HT1080 (cell line): Measurements from ENCODE around the gene ARHGAP10. TPM values are rescaled to one million over a fixed set of nuclear protein-coding genes. Genes with fewer than 3 reads are reported as not detected.
A peak's percentile ranks its signal among the peaks of the same experiment; 100 is the strongest.
"Not testable (repeated sequence)": the region's sequence is repeated elsewhere in the genome, so short reads cannot be mapped to it uniquely, and the experiment has no call there.

Experiments used
- DNase-seq: peaks from one replicate; pipeline ENCODE4 v3.0.0-alpha.2; 2015; ENCODE audit warnings: low read depth
- total RNA-seq: library from RNA; depleted of rRNA; stranded (reverse); fragments of >200 nt; shearing (Covaris generic); gene quantifications from 2 replicates; pipeline ENCODE4 v1.2.3, GENCODE V29; 2014

Gene ARHGAP10
- total RNA-seq, 1 experiment from 2014 or later: 19.1 TPM

DNA sequence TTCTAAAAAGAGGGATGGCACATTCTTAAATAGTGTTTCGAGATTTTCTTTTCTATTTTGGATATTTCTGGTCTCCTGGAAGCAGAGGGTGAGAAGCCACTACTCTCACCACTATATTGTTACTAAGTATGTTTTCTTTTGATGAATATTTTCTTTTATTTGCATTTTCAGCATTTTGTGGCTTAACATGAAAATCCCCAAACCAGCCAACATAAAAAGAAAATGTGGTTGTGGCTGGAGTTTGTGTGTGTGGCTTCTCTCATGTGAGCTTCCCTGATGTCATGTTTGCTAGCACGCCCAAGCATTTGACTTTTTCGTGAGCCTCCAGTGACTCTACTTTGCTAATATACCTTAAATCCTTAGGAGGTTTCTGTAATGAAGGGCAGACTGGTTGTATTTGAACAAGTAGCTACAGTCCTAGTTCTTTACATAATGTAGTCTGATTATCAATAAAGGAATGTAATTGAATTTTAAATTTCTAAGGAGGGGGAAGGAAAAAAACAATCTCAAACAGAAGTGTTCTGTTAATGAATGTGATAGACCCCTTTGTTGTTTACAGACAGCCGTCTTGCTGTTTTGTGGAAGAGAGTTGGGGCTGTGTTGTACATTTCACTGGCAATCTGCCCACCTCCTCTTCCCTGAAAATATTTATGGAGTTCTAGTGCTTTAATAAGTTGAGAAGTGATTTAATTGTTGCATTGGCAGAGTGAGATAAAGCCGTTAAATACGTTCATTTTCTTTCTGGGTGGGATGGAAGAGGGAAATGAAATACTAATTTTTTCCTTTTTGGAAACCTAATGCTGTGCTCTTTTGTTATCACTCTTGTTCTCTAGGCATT, 114.6 kb downstream of the ARHGAP10 start:
- DNase-seq: no peak

DNA sequence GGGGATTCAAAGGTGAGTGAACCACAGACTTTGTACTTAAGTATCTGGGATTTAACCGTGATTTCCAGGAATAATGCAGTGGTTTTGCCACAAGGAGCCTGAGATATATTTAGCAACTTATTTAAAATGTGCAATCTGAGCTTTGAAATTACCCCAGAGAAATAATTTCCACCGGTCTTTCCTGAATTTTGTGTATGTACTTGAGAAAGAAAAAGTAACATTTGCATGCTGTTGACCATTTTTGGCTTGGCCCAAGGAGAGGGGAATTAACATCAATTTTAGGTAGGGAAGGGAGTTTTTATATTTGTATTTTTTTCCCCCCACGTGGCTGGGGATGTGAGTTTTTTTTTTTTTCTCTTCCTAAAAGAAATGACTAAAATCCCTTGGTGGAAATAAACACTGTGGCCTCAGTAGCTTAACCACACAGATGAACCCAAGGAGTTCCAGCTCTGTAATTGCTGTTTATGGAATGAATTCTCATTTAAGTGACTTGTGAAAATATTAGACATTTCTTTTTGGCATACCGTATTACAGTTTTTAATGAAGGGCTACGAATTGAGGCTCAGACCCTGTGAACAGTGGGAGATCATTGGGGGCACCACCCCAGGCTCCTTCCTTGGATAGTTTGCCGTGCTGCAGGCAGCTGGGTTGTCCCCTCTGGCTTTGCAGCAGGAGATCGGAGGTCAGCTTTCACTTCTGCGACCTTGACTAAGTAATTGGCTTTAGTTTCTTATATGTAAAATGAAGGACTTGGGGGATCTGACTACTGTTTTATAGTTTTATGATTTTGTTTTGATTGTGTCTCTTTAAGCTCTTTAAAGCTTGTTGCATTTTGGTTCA, 116.1 kb downstream of the ARHGAP10 start:
- no peak for DNase-seq

DNA sequence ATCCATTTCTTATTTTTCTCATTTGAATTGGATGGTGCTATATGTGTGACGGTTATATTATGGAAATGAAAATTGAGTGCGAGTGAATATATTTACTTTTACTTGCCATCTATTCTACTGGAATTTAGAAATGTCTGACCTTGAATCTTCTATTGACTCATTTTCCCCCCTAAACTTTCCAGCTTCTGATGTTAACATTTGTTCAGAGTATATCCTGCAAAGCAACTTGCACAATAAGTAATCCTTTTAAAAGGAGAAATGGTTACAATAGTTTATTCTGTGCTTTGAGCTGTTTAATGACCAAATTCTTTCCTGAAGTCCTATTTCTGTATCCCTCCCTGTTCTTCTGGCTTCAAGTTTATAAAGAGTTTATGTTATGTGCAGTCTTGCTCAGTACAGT, 116.7 kb downstream of the ARHGAP10 start:
- DNase-seq: no peak

DNA sequence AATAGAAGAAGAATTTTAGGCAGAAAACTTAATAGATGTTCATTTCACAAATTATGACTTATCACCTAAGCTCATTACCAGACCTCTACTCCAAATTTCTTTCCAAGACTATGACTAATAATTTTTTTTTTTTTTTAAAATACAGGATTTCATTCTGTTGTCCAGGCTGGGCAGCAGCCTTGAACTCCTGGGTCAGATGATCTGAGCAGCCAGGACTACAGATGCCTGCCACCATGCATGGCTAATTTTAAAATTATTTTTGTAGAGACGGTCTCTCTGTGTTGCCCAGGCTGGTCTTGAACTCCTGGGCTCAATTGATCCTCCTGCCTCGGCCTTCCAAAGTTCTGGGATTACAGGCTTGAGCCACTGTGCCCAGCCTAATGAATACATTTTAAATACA, 119.2 kb downstream of the ARHGAP10 start:
- no peak for DNase-seq

DNA sequence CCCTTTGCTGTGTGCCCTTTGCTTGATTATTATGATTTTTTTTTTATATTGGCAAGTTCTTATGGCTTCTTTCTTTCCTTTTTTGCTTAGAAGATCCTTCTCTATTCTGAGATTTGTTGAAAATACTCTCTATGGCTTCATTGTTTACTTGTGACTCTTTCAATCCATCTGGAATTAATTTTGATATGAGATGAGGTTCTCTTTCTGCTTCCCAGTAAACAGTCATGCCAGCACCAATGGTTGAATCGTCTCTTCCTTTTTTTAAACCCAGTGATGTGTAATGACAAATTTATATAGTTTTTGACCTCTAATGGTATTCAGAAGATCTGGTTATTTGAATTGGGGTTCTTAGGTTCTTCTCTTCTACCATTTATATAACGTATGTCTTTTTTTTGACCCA, 121.8 kb downstream of the ARHGAP10 start:
- DNase-seq: no peak

DNA sequence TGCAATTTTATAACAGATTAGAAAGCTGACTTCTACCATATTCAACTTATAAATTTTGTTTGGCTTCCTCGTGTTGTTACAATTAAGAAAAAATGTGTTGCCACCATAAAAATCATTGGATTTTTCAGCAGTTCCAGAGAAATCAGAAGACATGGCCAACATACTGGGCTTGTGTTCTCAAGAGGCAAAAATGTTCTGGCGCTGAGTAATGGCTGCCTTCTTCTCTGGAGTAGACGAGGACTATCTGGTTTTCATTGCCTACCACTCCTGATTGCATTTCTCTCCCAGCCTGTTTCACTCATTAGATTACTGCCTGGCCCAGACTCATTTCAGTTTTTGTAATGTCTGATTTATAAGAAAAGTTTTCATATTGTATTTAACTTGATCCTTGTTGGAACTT, 122.3 kb downstream of the ARHGAP10 start:
- no peak for DNase-seq

DNA sequence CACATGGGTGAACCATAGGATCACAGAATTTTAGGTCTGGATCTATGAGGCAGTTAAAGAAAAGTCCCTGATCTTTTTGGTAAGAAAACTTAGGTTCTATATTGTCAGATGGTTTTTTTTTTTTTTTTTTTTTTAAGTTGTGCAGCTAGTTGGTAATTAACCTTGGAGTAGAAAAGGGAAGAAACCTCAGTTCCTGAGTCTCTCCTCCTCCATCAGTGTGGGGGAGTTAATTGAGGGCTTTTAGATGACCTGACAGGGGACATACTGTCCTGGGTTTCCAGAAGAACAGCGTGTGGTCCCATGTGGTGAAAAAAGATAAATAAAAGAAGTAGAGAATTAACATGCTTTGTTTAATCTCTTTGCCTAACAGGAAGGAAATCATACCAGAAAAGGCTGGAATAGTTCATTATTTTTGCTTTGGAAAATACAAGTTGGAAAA, 123.7 kb downstream of the ARHGAP10 start:
- DNase-seq: no peak

DNA sequence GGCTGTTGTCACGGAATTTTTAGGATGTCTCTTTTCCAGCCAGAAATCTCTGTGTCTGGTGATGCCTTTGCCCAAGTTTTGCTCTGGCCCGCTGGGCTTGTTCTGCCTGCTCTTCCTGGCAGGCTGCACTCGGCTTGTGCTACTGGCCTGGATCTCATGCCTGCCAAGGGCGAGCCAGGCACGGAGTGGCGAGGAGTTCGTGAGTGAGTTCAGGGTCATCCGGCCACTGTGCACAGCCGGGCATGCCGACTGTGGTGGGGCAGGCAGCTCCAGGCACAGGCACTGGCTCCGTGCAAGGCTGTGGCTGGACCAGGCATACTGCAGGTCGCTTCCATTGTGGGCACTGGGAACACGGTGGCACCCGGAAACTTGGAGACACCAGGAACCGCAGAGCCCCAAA, 129.1 kb downstream of the ARHGAP10 start:
- no peak for DNase-seq

DNA sequence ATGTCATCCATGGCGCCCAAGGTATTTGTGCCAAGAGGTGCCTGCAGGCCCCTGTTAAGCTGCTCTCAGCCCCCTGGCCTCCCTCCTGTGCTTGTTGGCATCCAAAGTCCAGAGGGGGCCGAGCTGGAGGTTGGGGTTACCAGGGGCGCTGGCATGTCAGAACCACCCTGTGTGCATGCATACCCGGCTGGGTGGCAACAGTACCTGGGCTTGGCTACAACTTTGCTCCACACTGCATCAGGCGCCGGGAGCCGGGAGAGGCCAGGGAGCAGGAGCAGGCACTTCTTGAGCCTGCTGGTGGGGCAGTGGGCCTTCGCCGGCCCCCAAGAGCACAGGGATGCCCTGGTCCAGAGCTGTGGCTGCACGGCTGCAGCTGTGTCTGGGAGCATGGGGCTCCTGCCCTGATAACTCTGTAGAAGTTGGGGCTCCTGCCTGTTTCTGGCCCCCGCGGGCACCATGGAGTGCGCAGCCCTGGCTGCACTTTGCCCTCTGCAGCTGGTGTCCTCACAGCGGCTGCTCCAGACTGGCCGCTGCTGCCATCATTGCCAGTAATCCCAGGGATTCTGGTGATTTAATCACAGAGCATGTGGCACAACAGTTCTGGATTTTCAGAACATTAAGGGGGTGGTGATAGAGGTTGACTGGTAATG, 130.3 kb downstream of the ARHGAP10 start:
- DNase-seq: no peak

DNA sequence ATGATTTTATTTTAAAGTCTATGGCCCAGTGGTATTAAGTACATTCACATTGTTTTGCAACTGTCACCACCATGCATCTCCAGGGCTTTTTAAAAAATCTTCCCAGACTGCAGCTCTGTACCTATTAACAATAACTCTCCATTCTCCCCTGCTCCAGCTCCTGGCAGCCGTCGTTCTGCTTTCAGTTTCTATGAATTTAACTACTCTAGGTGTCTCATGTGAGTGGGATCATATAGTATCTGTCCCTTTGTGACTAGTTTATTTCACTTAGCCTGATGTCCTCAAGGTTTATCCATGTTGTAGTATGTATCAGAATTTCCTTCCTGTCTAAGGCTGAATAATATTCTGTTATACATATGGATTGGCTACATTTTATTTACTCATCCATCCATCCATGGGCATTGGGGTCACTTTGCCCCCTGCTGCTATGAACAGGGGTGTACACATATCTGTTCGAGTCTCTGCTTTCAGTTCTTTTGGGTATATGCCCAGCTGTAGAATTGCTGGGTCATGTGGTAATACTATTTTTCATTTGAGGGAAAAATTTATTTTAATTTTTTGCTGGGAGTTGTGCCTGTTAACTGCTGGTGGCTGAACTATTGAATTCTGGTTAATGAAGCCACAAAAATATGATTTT, 131.3 kb downstream of the ARHGAP10 start:
- no peak for DNase-seq

DNA sequence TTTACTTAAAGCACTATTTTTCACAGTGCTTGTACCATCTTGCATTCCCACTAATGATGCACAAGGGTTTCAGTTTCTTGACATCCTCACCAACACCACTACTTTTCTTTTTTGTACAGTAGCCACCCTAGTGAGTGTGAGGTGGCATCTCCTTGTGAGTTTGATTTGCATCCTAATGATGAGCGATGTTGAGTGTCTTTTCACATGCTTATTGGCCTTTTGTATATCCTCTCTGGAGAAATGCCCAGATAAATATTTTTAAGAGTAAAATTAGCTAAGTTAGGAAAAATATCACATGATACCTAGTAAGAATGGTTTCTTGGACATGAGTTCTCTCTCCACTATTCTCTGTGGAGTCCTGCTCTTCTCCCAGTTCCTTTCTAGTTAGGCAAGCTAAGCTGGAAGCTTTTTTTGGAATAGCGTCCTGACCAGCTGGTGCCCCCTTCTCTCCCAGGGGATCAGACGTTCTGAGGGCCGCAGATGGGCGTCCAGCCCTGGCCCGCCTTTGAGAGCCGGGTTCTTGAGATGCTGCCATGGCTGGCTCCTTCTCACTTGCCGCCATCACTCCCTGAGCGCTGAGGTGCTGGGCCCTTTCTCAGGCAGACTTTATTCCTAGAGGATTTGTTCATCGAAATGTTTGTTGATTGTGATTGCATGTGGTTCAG, 132.1 kb downstream of the ARHGAP10 start:
- DNase-seq: no peak

DNA sequence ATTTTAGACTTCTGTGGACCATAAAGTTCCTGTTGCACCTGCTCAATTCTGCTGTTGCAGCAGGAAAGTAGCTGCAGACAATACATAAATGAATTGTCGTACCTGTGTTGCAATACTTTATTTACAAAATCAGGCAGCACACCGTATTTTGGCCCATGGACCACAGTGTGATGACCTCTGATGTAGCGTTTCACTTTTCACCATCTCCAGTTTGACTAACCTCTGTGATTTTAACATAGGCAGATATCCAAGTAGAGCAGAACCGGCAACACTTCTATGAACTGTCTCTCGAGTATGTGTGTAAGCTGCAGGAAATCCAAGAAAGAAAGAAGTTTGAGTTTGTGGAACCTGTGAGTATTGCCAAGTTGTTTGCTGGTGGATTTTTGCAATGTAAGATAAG, 132.7 kb downstream of the ARHGAP10 start:
- no peak for DNase-seq

DNA sequence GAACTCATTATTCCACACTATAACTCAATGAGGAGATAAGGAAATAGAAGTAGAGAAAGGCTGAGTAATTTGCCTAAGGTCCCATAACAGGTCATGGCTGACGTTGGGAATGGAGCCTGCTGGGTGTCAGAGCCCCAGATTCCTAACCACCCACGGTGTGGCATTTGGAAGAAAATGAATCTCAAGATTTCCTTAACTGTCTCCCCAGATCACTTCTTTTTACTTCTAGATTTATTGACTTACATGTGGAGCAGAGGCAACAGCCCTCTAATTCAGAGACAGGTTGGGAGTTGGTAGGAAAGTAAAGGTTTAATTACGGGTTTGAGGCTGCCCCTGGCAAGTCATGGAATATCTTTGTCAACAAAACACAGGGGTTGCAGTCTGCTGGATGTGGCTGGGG, 134.0 kb downstream of the ARHGAP10 start:
- no peak for DNase-seq

DNA sequence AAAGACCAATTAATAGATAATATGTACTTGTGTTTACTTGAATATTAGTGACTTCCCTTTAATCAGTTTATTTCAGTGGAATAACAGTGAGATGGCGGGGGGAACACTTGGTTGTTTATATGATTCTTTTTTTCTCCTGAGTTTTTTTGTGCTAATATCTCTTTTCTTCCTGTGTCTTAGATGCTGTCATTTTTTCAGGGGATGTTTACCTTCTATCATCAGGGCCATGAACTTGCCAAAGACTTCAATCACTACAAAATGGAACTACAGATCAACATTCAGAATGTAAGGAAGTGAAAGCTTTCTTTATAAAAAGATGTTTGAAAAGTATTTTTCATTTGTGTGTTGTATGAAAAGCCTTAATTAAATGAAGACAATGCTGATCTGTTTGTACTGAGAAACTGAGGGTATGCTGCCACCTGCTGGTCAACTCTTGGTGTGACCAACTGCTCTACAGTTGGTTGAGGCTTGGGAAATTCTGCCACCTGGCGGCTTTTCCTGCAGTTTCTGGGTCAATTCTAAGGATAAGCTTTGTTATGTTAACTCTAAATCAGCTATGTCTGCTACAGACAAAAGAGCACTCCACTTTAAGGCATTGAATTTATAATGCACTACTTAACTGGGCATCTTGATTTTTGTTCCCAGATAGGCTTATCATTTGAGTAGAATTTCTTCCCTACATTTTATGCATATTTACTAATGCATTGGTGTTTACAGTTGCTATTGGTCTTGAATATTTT, 134.8 kb downstream of the ARHGAP10 start:
- DNase-seq: peak; percentile 71

DNA sequence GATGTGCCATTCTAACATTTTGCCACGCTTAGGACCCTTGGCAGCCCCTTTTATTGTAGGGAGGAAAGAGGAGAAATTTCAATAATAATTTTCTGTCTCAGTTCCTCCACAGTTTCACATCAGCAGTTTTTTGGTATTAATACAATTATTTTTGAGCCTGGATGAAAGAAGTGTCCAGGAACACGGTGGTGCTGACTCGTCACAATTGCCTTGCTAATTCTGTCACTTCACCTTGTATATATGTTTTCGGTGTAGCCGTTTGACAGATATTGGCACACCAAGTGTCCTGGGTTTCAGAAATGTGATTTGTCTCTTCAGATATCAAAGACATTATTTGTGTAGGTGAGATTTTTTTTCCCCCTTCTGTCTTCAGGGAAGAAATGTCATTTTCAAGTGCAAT, 142.2 kb downstream of the ARHGAP10 start:
- DNase-seq: no peak

DNA sequence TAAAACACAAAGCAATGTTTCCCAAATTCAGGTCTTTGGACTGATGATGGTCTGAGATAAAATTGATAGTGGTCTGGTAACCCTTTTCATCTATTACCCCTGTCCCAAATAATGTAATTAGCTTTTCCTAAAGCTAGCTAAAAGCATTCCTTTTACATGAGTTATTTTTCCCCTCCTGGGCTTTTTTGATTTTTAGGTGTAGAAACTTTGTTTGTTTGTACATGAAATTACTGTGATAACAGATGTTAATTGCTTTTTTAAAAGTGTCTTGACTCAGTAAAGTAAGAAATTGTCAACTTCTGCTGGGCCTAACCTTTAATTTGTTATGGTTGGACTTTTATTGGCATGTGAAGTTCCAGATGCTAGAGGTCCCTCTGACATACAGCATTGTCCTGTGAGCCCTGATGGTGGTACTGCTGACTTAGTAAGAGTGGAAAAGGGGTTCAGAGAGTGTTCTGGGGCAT, 145.5 kb downstream of the ARHGAP10 start:
- no peak for DNase-seq

DNA sequence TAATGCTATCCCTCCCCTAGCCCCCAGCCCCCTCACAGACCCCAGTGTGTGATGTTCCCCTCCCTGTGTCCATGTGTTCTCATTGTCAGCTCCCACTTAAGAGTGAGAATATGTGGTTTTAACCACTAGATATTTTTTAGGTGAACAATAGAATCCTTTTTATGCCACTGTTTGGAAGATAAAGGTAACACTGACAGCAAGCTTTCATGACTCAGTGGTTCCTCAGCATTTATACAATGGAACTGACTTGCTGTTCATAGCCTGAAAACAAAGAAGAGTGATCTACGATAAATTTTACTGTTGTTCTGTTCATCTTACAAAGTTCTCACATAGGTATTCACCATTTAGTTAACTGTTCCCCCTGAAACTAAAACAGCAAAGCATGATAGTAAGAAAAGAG, 147.8 kb downstream of the ARHGAP10 start:
- peak; percentile 26 for DNase-seq

DNA sequence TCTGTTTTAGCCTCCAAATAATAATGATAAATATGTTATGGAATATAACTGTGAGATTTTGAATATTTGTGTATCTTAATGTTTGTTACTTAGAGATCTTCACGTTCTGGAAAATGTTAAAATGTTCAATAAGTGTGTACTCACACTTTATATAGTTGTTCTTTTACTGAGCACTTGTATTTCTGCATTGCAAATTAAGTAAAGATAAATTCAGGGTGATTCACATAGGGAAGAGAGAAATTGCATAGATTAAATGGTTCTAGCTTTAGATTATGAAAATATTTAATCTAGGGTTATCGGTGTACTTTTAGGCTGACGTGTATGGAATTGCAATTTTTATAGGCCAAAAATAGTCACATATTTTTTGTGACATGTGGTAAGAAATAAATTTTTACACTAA, 148.6 kb downstream of the ARHGAP10 start:
- no peak for DNase-seq

DNA sequence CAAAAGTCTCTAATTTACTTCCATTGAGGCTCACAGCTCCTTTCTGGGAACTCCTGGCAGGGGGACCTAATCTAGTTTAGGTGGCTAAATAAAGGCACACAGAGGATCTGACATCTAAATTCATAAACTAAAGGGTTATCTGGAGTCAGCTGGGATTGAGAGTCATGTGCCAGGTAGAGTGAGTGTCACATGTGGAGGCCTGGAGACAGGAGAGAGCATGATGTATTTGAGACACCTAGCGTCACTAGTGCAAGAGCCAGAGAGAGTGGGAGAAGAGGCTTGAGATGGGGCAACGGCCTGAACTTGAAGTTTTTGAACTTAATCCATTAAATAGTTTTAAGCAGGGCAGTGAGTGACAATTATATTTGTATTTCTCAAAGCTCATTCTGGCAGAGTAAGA, 152.6 kb downstream of the ARHGAP10 start:
- DNase-seq: no peak

DNA sequence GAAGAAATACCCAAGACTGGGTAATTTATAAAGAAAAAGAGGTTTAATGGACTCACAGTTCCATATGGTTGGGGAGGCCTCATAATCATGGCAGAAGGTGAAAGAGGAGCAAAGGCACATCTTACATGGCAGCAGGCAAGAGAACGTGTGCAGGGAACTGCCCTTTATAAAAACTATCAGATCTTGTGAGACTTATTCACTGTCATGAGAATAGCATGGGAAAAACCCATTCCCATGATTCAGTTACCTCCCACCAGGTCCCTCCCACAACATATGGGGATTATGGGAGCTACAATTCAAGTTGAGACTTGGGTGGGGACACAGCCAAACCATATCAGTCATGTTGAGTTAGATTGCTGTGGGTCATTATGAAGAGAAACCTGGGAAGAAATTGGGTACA, 153.3 kb downstream of the ARHGAP10 start:
- not testable (repeated sequence) for DNase-seq
